Panc1 (cell line): Measurements from ENCODE around the gene NT5C1B.

Experiments used
- POLR2AphosphoS5 ChIP-seq: IDR thresholded peaks from 2 replicates; pipeline ENCODE4 v1.6.1; 2012; ENCODE audit warnings: mild to moderate bottlenecking, low read depth, low read length, moderate library complexity
- SIN3A ChIP-seq: IDR thresholded peaks from 2 replicates; pipeline ENCODE4 v1.6.1; 2012; ENCODE audit warnings: low read depth, mild to moderate bottlenecking, low read length, moderate library complexity, borderline replicate concordance; ENCODE audit not compliant: insufficient read depth
- TF ChIP-seq, protein P1 (sequence below): fragments of 450-650 bp; IDR thresholded peaks from 2 replicates; pipeline ENCODE4 v1.5.1; 2017; ENCODE audit warnings: mild to moderate bottlenecking
- TF ChIP-seq, protein P2 (sequence below), 2 experiments: IDR thresholded peaks; 2 replicates each; pipeline ENCODE4 v1.6.1; 2011 to 2012; ENCODE audit warnings: low read depth in 2 of 2, control low read depth in 1 of 2, low read length in 1 of 2, mild to moderate bottlenecking in 1 of 2, moderate library complexity in 1 of 2; ENCODE audit not compliant: insufficient read depth in 1 of 2

DNA sequence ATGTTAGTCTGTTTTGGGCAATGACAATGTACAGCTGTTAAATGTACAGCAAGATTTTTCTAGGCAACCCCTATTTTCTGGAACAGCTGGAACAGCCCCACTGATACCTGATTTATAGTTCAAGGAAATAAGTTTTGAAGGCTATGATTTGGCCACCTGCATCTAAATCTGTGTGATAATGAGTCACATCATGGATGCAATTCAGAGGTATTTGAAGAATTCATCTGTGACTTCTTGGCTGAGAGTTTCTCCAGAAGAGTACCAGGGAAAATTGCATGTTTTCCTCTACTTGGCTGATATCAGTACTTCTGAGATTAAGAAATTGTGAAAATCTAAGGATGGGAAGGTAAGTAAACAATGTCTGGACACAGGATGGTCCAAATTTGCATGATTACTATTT is 40.7 kb upstream of the NT5C1B start:
- TF ChIP-seq, protein P1, sequence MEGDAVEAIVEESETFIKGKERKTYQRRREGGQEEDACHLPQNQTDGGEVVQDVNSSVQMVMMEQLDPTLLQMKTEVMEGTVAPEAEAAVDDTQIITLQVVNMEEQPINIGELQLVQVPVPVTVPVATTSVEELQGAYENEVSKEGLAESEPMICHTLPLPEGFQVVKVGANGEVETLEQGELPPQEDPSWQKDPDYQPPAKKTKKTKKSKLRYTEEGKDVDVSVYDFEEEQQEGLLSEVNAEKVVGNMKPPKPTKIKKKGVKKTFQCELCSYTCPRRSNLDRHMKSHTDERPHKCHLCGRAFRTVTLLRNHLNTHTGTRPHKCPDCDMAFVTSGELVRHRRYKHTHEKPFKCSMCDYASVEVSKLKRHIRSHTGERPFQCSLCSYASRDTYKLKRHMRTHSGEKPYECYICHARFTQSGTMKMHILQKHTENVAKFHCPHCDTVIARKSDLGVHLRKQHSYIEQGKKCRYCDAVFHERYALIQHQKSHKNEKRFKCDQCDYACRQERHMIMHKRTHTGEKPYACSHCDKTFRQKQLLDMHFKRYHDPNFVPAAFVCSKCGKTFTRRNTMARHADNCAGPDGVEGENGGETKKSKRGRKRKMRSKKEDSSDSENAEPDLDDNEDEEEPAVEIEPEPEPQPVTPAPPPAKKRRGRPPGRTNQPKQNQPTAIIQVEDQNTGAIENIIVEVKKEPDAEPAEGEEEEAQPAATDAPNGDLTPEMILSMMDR, result no peak
- TF ChIP-seq SIN3A (no peak), POLR2AphosphoS5 (no peak)
- TF ChIP-seq, protein P2, sequence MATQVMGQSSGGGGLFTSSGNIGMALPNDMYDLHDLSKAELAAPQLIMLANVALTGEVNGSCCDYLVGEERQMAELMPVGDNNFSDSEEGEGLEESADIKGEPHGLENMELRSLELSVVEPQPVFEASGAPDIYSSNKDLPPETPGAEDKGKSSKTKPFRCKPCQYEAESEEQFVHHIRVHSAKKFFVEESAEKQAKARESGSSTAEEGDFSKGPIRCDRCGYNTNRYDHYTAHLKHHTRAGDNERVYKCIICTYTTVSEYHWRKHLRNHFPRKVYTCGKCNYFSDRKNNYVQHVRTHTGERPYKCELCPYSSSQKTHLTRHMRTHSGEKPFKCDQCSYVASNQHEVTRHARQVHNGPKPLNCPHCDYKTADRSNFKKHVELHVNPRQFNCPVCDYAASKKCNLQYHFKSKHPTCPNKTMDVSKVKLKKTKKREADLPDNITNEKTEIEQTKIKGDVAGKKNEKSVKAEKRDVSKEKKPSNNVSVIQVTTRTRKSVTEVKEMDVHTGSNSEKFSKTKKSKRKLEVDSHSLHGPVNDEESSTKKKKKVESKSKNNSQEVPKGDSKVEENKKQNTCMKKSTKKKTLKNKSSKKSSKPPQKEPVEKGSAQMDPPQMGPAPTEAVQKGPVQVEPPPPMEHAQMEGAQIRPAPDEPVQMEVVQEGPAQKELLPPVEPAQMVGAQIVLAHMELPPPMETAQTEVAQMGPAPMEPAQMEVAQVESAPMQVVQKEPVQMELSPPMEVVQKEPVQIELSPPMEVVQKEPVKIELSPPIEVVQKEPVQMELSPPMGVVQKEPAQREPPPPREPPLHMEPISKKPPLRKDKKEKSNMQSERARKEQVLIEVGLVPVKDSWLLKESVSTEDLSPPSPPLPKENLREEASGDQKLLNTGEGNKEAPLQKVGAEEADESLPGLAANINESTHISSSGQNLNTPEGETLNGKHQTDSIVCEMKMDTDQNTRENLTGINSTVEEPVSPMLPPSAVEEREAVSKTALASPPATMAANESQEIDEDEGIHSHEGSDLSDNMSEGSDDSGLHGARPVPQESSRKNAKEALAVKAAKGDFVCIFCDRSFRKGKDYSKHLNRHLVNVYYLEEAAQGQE (IDR thresholded peaks at IDR 0.05; ENCODE audit: insufficient read depth in 1 of 2, low read depth in 2 of 2, low read length in 1 of 2), result no peak
